ENCODE measurements around the gene MAPK14. TPM values are rescaled to one million over a fixed set of nuclear protein-coding genes. Genes with fewer than 3 reads are reported as not detected.
"Not testable (repeated sequence)": the region's sequence is repeated elsewhere in the genome, so short reads cannot be mapped to it uniquely, and the experiment has no call there.

MAPK14 gene
- total RNA-seq, 2 experiments from 2014 or later, result 66.7 to 68.6 TPM

DNA sequence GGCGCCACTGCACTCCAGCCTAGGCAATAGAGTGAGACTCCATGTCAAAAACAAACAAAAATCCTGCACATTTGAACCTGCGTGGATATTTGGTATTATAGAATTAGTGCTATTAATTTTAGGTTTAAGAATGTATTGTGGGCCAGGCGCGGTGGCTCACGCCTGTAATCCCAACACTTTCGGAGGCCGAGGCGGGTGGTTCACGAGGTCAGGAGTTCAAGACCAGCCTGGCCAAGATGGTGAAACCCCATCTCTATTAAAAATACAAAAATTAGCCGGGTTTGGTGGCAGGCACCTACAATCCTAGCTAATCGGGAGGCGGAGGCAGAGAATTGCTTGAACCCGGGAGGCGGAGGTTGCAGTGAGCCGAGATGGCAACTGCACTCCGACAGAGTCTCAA lies 101.7 kb downstream of the MAPK14 start:
- ChIA-PET CTCF (interaction anchor here (0.6 to 2.2 kb wide), 4 partner anchors 8 to 299 kb away, joined by 3 to 7 read pairs (median 4); no protein-coding TSS in a partner anchor), POLR2A (interaction anchor here (2.3 kb wide), 1 partner anchor 8 kb away, joined by 8 read pairs; no protein-coding TSS in a partner anchor)
- H3K9me3 Mint-ChIP-seq, DNase-seq, H3K27me3 Mint-ChIP-seq: not testable (repeated sequence)
- Mint-ChIP-seq H3K36me3 (ENCODE audit: low read depth) (peaks cover 14% of the 10 kb centered on the region), H3K27ac (peak overlapping the region; percentile 70), H3K4me1 (peaks cover 72% of the 10 kb centered on the region), H3K4me3 (peak overlapping the region; percentile 49)

DNA sequence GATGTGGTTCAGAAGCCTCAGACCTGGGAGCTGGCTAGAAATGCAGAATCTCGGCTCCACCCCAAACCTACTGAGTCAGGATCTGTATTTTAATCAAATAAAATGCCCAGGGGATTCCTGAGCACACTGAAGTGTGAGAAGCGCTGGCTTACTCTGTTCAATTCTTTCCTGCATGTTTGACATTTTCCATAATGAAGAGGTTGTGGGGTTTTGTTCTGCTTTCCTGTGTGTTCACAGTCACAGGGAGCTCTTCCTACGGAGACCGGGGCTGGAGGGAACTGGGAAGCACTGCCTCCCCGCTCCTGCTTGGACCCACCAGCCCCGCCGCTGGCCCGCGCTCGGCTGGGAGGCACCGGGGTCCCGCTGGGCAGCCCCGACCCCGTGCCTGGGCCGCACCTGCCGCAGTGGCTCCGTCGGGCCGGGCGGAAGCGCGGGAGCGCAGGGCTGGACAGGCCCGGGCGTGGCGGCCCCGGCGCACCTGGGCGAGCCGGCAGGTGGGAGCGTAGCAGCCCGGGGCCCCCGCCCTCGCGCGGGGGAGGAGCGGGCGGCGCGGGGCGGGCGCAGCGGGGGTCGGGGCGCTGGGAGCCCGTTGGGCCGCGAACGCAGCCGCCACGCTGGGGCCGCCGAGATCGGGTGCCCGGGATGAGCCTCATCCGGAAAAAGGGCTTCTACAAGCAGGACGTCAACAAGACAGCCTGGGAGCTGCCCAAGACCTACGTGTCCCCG lies 102.5 kb downstream of the MAPK14 start, which contains the start of gene MAPK13:
Gene MAPK13, plus strand, starts transcription at position 573 of the 726 bp plus-strand sequence. Its CDS starts 70 bp downstream, at position 643.
- Mint-ChIP-seq H3K4me3 (peak within 1 kb of the TSS; percentile 79), H3K36me3 (ENCODE audit: low read depth) (peaks cover 14% of the 10 kb centered on the region), H3K9me3 (no peaks in the 10 kb centered on the region), H3K27me3 (no peaks in the 10 kb centered on the region), H3K27ac (peak within 1 kb of the TSS; percentile 94), H3K4me1 (peaks cover 69% of the 10 kb centered on the region)
- DNase-seq, result peak; percentile 36
- POLR2A ChIA-PET, result interaction anchor here (2.3 kb wide), 1 partner anchor 9 kb away, joined by 8 read pairs; no protein-coding TSS in a partner anchor
- CTCF ChIA-PET, result interaction anchor here (1.0 to 2.2 kb wide), 4 partner anchors 9 to 102 kb away, joined by 3 to 7 read pairs (median 5); partner anchors contain the start of gene MAPK14

DNA sequence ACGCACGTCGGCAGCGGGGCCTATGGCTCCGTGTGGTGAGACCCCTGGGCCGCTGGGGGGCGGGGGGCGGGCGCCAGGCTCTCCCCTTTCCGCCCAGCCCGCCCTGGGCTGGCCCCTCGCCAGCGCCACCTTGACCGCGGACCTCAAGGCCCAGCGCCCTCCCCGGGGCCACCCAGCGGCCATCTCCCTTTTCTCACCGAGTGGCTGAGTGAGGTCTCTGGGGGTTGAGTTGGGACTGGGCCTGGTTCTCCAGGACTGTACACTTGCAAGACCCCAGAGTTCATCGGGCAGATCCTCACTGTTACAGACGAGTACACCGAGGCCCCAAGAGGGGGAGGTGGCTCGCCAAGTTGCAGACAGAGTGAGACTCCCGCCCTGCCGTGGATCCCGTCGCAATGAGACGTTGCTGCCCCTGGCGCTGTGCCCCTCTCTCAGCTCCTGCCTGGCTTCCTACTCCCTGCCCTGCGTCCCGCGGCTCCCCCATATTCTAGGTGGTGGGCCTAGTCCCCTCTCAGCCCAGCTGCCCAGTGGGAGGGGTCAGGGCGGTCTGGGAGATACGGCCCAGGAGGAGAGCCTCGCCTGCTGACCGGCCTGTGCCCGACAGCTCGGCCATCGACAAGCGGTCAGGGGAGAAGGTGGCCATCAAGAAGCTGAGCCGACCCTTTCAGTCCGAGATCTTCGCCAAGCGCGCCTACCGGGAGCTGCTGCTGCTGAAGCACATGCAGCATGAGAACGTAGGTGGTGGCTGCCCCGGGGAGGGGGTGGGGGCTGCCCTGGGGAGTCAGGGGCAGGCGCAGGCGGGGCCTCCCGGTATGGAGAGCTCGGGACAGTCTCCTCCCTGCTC lies 103.3 kb downstream of the MAPK14 start:
- CTCF ChIA-PET, result interaction anchor here (0.5 to 2.2 kb wide), 14 partner anchors 9 to 1521 kb away, joined by 3 to 7 read pairs (median 4); partner anchors contain the start of gene MAPK14
- Mint-ChIP-seq H3K27me3 (no peaks in the 10 kb centered on the region), H3K36me3 (ENCODE audit: low read depth) (peaks cover 18% of the 10 kb centered on the region), H3K4me1 (peaks cover 62% of the 10 kb centered on the region), H3K9me3 (no peaks in the 10 kb centered on the region), H3K4me3 (peak overlapping the region; percentile 79), H3K27ac (peak overlapping the region; percentile 94)
- POLR2A ChIA-PET, result interaction anchor here (0.8 to 2.3 kb wide), 2 partner anchors 10 to 31 kb away, joined by 3 to 8 read pairs; no protein-coding TSS in a partner anchor
- peak; percentile 68 for DNase-seq

DNA sequence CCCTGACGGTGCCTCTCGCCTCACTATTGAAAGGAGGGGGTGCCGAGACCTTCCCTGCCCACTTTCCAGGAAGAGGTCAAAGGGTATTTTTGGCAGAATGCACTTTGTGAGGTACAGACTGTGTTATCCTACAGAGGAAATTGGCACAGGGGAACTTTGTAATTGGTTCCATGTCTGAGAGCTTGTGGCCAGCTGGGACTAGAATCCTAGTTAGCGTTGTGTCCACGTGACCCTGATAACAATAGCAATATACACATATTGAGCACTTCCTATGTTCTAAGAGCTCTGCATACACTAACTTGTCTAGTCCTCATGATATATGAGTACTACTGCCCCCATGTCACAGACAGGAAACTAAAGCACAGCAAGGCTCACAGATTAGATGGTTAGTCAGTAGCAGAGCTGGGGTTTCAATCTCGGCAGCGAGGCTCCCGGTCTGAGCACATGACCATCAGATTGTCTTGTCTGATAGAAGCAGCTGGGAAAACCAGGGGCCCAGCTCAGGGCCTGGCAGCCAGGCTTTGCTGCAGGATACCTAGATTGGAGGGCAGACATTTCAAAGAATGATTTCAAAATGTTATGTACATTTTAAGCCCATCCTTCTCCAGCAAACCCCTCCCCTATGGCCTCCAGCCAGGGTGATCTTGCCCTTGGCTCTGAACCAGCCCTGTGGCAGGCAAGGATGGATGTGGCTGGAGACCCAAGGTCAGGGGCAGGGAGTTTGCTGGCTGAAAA lies 104.1 kb downstream of the MAPK14 start:
- Mint-ChIP-seq H3K27me3 (no peaks in the 10 kb centered on the region), H3K27ac (peak overlapping the region; percentile 94), H3K9me3 (no peaks in the 10 kb centered on the region), H3K36me3 (ENCODE audit: low read depth) (peaks cover 21% of the 10 kb centered on the region), H3K4me3 (peak overlapping the region; percentile 79), H3K4me1 (peaks cover 54% of the 10 kb centered on the region)
- CTCF ChIA-PET, result interaction anchor here (0.5 to 2.0 kb wide), 15 partner anchors 8 to 1522 kb away, joined by 3 to 7 read pairs (median 3); partner anchors contain the start of genes ANKS1A and MAPK14
- POLR2A ChIA-PET, result interaction anchor here (0.6 to 2.3 kb wide), 3 partner anchors 11 to 451 kb away, joined by 3 to 8 read pairs (median 4); no protein-coding TSS in a partner anchor
- peak; percentile 63 for DNase-seq

DNA sequence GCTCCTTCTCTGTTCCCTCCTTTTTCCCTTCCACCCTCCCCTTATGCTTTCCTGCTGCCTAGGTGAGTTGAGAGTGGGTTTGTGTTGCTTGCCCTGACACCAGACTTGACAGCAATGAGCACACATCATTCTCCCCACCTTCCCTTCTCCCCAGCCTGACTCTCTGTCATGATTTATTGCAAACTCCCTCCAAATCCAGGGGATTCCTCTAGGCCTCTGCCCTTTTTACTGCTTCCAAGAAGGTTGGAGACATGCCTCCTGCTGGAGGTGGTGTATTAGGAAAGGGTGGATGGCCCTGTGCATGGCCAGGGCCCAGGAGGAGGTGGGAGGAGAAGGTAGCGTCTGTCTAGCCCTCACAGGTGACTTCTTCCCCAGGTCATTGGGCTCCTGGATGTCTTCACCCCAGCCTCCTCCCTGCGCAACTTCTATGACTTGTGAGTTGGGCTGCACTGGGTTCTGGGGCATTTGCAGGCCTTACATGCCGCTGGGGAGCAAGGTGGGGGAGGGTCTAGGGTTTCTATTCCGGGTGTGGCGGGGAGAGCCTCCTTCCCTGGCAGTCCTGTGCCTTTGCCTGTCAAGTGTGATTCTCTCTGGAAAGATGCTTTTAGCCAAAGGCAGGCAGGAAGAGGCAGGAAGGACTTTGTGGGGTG lies 104.8 kb downstream of the MAPK14 start:
- Mint-ChIP-seq H3K9me3 (no peaks in the 10 kb centered on the region), H3K4me1 (peaks cover 49% of the 10 kb centered on the region)

DNA sequence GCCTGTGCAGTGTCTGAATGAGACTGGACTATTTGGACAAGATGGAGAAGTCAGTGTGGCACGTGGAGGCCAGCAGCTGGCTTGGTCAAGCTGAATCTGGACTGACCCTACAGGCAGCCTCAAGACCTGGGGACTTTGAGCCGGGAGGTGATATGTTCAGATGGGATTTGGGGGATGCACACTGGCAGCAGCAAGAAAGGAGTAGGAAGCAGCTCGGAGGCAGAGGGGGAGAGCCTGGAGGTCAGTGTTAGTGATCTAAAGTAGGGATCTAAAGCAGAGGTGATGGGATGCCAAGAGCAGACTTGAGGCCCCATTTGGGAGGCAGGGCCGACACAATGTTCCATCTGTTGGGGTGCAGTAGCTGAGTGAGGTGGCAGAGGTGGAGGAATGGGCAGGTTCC lies 105.5 kb downstream of the MAPK14 start:
- H3K4me1 Mint-ChIP-seq, result peaks cover 43% of the 10 kb centered on the region
- POLR2A ChIA-PET, result no interaction called here
- H3K36me3 Mint-ChIP-seq (ENCODE audit: low read depth), result peaks cover 23% of the 10 kb centered on the region
- H3K9me3 Mint-ChIP-seq, result no peaks in the 10 kb centered on the region
- no peak overlapping the region for H3K4me3 Mint-ChIP-seq
- no peak for DNase-seq
- no peaks in the 10 kb centered on the region for H3K27me3 Mint-ChIP-seq
- CTCF ChIA-PET, result interaction anchor here (1.2 to 3.3 kb wide), 3 partner anchors 9 to 81 kb away, joined by 3 to 13 read pairs (median 3); no protein-coding TSS in a partner anchor
- peak overlapping the region; percentile 94 for H3K27ac Mint-ChIP-seq

More for the DNA sequence above, 104.8 kb downstream of the MAPK14 start:
- Mint-ChIP-seq H3K27ac (peak overlapping the region; percentile 94), H3K4me3 (peak overlapping the region; percentile 79), H3K36me3 (ENCODE audit: low read depth) (peaks cover 23% of the 10 kb centered on the region), H3K27me3 (no peaks in the 10 kb centered on the region)
- no peak for DNase-seq
- POLR2A ChIA-PET, result interaction anchor here (0.6 kb wide), 1 partner anchor 450 kb away, joined by 4 read pairs; no protein-coding TSS in a partner anchor
- CTCF ChIA-PET, result interaction anchor here (0.5 to 2.0 kb wide), 14 partner anchors 7 to 1243 kb away, joined by 3 to 7 read pairs (median 4); partner anchors contain the start of genes ANKS1A and MAPK14

DNA sequence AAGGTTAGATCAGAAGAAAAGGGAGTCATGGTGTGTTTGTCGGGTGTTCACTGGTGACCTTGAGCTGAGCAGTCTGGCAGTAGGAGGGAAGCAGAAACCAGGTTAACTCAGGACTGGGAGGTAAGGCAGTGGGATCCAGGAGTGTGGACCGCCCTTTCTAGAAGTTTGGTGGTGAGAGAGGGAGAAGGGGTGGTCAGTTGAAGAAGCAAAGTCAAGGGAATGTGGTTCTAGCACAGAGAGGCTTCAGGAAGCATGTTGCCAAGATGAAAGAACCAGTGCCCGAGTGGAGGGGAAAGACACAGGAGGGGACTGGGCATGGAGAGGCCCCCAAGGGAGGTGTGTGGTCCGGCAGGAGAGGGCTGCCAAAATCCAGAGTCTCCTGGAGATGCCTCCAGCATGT lies 106.3 kb downstream of the MAPK14 start:
- Mint-ChIP-seq H3K9me3 (no peaks in the 10 kb centered on the region), H3K27ac (peak overlapping the region; percentile 16), H3K4me1 (peaks cover 37% of the 10 kb centered on the region), H3K36me3 (ENCODE audit: low read depth) (peaks cover 23% of the 10 kb centered on the region), H3K4me3 (no peak overlapping the region), H3K27me3 (no peaks in the 10 kb centered on the region)
- no peak for DNase-seq
- POLR2A ChIA-PET, result interaction anchor here (0.6 kb wide), 2 partner anchors 58 to 70 kb away, joined by 3 to 11 read pairs; no protein-coding TSS in a partner anchor
- CTCF ChIA-PET, result interaction anchor here (0.6 to 3.3 kb wide), 6 partner anchors 9 to 412 kb away, joined by 3 to 13 read pairs (median 3); no protein-coding TSS in a partner anchor

DNA sequence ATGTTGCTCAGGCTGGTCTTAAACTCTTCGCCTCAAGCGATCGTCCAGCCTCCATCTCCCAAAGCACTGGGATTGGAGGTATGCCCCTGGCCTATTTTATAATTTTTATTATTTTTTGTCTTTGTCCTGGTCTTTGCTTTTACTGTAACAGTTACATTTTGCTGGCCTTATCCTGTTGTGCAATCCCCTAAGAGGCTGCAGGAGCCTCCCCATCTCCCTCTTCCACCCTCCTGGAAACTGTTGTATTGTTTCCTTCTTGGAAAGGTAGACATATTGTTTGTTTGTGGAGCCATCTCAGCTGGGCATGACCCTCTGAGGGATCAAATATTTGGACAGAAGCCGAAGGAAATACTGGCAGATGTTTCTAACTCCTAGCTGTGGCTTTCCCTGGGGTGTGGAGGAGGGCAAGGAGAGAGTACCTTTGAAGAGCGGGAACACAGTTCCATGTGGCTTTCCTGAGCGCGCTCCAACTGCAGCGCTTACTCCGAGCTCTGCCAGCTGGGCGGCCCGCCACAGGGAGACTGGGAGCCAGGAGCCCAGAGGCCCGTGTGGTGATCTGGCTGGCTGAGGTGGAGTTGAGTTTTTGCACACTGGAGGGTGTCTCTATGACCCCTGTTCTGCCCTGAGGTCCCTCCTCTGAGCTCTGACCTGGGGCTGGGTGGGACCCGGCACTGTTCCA lies 107.6 kb downstream of the MAPK14 start:
- POLR2A ChIA-PET, result no interaction called here
- peaks cover 26% of the 10 kb centered on the region for H3K36me3 Mint-ChIP-seq (ENCODE audit: low read depth)

DNA sequence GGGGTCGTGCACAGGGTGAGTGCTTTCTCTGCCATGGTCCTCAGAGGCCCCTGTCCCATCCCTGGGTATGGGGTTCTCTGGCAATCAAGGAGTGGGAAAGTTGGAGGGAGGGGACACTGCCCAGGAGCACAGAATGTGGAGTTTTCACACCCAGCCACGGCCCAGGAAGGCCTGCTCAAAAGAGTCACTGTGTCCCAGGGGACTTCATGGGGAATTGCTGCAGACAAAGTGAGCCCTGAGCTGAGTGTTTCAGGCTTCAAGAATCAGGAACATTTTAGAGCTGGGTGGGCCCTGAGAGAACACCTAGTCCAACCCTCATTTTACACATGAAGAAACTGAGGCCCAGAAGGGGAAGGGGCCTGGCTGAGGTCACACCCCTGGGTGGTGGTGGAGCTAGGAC lies 108.4 kb downstream of the MAPK14 start:
- POLR2A ChIA-PET, result no interaction called here
- H3K4me1 Mint-ChIP-seq, result peaks cover 44% of the 10 kb centered on the region

More for the DNA sequence above, 107.6 kb downstream of the MAPK14 start:
- Mint-ChIP-seq H3K9me3 (no peaks in the 10 kb centered on the region), H3K4me1 (peaks cover 39% of the 10 kb centered on the region), H3K27me3 (no peaks in the 10 kb centered on the region), H3K27ac (no peak overlapping the region), H3K4me3 (no peak overlapping the region)
- CTCF ChIA-PET, result interaction anchor here (3.3 kb wide), 1 partner anchor 11 kb away, joined by 13 read pairs; no protein-coding TSS in a partner anchor
- no peak for DNase-seq

DNA sequence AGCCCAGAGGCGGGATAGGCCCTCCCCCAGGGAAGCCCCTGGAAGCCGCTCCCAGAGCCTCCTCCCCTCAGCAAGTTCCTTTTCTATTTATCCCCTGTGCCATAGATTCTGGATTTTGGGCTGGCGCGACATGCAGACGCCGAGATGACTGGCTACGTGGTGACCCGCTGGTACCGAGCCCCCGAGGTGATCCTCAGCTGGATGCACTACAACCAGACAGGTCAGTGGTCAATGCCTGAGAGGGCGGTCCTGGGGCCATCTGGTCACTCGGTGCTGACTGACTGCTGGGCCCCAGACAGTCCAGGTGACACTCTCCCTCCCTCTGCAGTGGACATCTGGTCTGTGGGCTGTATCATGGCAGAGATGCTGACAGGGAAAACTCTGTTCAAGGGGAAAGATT lies 108.9 kb downstream of the MAPK14 start:
- Mint-ChIP-seq H3K9me3 (no peaks in the 10 kb centered on the region), H3K36me3 (ENCODE audit: low read depth) (peaks cover 25% of the 10 kb centered on the region)
- POLR2A ChIA-PET, result no interaction called here

More for the DNA sequence above, 108.4 kb downstream of the MAPK14 start:
- Mint-ChIP-seq H3K27ac (no peak overlapping the region), H3K36me3 (ENCODE audit: low read depth) (peaks cover 24% of the 10 kb centered on the region), H3K9me3 (no peaks in the 10 kb centered on the region), H3K27me3 (no peaks in the 10 kb centered on the region), H3K4me3 (no peak overlapping the region)
- CTCF ChIA-PET, result interaction anchor here (3.3 kb wide), 1 partner anchor 12 kb away, joined by 13 read pairs; no protein-coding TSS in a partner anchor
- DNase-seq, result no peak

DNA sequence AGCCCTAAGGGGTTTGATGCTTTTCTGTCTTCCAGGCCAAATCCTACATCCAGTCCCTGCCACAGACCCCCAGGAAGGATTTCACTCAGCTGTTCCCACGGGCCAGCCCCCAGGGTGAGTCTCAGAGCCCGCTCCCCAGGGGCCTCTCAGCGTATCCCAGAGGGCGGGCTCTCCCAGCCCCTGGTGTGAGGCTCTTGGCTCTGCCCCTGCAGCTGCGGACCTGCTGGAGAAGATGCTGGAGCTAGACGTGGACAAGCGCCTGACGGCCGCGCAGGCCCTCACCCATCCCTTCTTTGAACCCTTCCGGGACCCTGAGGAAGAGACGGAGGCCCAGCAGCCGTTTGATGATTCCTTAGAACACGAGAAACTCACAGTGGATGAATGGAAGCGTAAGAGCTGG lies 111.1 kb downstream of the MAPK14 start:
- H3K36me3 Mint-ChIP-seq (ENCODE audit: low read depth), result peaks cover 26% of the 10 kb centered on the region
- H3K27me3 Mint-ChIP-seq, result no peaks in the 10 kb centered on the region
- CTCF ChIA-PET, result interaction anchor here (0.9 to 1.9 kb wide), 3 partner anchors 7 to 20 kb away, joined by 4 to 7 read pairs (median 5); no protein-coding TSS in a partner anchor
- DNase-seq, result no peak
- POLR2A ChIA-PET, result no interaction called here
- H3K4me1 Mint-ChIP-seq, result peaks cover 33% of the 10 kb centered on the region
- no peaks in the 10 kb centered on the region for H3K9me3 Mint-ChIP-seq
- no peak overlapping the region for H3K27ac Mint-ChIP-seq
- H3K4me3 Mint-ChIP-seq, result no peak overlapping the region

More for the DNA sequence above, 108.9 kb downstream of the MAPK14 start:
- no peak overlapping the region for H3K27ac Mint-ChIP-seq
- H3K4me3 Mint-ChIP-seq, result no peak overlapping the region
- H3K4me1 Mint-ChIP-seq, result peaks cover 45% of the 10 kb centered on the region
- H3K27me3 Mint-ChIP-seq, result no peaks in the 10 kb centered on the region
- CTCF ChIA-PET, result no interaction called here
- DNase-seq, result no peak
